ENCODE measurements around the gene FAM227A.
"Not testable (repeated sequence)": the region's sequence is repeated elsewhere in the genome, so short reads cannot be mapped to it uniquely, and the experiment has no call there.

FAM227A gene

DNA sequence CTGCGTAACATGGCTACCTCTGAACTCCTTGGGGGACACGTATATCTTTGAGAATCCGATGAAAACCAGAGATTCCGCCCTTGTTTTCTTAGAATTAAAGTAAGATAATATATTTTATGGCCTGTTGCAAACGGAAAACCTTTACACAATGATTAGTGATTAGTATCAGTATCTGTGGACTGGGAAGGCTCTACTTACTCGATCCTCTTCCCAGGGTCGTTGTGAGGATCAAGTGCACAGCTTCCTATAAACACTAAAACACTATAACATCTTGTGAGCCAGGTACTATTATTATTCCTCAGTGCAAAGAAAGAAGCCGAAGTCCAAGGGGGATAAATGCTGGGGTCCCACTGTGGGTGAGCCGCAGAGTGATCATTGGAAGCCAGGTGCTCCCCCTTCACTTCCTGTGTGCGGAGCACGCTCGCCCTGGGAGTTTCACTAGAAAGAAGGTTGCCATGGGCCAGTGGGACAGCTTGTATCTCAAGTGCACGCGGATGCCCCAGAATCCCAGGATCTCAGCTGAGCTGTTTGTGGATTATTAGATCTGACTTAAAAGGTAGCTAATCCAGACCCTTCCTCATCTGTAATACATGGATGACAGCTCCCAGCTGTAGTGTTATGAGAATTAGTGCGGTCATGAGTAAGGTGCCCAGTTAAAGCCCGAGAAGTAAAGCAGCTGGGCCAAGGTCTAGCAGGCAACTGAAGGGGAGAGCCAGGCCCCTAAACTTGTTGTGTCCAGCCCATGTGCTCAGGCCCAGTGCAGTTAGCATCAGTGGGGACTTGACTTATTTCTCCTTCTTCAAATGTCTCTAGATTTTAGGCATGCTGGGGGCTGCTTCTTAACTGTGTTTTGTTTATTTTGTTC, 1.1 kb upstream of the FAM227A start:
- no peak for DNase-seq

DNA sequence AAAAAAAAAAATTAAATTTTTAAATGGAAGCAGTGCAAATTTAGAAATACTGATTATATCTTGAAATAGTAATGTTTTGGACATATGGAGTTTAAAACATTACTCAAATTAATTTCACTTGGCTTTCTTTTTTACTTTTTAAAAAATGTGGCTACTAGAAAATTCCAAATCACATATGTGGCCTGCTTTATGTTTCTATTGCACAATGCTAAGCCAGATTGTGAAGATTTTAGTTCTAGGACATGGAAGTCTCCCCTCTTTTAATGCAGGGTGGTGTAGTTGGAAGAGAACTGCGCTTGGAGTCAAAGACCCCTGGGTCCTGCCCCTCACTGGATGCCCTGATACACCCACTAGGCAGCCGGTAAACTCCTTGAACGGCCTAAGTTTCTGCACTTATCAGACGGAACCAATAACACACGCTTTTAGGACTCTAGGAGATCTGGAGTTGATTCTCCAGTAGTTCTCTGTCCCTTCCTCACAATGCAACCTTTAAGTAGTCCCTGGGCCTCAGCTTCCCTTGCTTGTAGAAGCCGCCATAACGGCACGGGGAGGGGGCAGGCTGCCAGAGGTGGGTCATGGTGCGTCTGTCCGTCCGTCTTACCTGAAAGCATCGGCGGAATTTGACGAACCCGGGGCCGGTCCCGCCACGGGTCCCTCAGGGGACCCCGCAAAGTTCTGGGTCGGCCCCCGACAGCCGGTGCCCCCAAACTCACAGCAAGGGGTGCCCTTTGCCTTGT, 505 bp downstream of the FAM227A start:
- no peak for DNase-seq

DNA sequence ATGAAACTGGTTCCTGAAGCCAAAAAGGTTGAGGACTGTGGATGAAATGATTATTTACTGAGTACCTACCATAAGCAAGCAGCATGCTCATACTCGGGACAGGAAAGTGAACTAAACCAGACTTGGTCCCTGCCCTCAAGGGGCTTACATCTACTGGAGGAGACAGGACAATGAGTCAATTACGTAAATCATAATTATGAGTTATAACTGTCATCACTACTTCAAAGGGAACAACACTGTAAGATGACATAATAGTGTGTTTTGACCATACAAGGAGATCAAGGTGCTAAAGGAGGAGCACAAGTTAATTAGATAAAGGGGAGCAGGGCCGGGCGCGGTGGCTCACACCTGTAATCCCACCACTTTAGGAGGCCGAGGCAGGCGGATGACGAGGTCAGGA, 2.5 kb downstream of the FAM227A start:
- DNase-seq, result no peak

DNA sequence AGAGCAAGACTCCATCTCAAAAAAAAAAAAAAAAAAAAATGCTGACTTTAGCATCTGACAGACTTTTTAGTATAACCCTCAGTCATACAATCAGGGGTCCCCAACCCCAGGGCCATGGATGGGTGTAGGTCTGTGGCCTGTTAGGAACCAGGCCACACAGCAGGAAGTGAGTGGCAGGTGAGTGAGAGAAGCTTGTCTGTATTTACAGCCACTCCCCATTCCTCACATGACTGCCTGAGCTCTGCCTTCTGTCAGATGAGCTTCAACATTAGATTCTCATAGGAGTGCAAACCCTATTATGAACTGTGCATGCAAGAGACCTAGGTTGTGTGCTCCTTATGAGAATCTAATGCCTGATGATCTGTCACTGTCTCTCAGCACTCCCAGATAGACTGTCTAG, 3.3 kb downstream of the FAM227A start:
- DNase-seq, result no peak

DNA sequence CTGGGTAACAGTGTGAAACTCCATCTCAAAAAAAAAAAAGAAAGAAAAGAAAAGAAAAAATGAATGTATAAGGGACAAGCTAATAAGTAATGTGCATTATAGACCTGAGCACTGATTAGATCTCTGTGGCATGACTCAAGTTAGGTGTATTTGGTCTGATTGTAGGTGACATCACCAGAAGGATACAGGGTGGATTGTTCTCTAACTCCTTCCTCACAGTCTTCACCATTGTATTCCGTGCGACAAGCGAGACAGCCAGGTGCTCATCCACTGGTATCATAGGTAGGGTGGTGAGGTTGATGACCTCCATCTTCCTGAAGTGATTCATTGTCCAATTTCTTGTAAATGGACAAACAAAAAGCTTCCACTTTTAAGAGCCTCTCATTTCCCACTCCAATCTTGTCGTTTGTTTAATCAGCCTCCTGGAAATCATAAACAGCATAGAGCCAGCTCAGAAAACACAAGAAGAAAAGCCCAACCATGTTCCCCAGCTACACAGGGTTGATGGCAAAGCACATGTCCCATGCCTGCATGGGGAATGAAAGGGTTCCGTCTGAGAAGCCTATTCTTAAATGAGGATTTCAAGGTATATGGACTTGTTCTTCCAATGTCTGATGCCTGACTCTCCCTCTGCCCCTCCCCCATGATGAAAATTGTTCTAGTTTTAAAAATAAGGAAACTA, 6.2 kb downstream of the FAM227A start:
- no peak for DNase-seq

DNA sequence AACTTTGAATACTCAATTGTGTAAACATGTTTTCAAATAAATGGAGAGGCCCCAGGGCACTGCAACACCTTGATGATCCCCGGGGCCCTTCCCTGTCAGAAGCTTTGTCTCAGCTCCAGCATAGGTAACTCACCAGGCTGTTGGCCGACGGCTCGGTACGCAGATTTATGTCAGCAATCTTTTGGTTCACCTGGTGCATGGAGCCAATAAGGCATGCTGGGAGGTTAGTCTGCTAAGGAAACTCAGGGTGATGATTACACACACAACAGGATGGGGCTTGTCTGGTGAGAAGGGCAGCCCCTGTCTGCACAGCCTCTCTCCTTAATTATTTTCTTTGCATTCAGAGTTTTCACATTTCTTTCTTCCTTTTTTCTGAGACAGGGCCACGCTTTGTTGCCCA, 10.8 kb downstream of the FAM227A start:
- DNase-seq, result no peak

DNA sequence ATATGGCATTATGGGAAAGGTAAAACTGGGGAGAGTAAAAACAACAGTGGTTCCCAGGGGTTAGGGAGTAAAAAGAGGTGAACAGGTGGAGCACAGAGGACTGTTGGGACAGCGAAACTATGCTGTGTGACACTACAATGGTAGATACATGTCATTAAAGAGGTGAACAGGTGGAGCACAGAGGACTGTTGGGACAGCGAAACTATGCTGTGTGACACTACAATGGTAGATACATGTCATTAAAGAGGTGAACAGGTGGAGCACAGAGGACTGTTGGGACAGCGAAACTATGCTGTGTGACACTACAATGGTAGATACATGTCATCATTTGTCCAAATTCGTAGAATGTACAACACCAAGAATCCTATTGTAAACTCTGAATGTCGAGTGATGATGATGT, 11.9 kb downstream of the FAM227A start:
- not testable (repeated sequence) for DNase-seq

DNA sequence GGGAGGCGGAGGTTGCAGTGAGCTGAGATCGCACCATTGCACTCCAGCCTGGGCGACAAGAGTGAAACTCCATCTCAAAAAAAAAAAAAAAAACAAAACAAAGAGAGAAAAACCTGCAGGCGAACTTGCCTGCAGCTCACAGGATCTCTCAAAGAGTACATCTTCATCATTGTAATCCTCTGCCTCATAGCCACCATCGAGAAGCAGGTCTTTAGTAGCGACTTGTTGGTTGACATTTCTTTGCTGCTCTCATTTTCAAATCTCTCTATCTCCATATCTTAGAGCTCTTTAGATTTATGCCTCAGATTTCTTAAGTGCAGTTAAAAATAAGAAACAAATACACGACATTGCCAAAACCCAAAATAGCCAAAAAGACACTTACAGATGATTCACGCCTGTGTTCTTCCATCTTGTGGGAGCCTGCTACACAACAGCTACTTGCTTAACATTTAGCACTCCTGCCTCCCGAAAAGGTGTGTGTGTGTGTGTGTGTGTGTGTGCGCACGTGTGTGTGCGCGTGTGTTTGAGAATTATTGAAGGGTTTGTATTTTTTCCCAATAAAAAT, 14.6 kb downstream of the FAM227A start:
- no peak for DNase-seq

DNA sequence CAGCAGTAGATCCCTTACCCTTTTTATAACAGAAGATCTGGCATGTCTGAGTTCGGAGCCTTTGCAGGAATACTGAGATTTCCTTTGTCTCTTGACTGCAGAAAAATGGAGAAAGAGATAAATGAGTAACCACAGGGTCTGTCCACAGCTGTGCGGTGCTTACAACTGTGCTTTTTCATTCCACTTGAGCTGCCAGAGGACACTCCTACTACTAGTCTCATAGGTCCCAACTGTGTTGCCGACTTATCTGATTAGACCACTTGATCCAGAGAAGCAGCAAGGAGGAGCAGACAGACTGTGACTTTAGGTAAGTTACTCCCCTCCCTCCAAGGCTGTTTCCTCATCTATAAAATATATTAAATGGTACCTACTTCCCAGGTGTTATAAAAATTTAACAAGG, 17.5 kb downstream of the FAM227A start:
- no peak for DNase-seq

DNA sequence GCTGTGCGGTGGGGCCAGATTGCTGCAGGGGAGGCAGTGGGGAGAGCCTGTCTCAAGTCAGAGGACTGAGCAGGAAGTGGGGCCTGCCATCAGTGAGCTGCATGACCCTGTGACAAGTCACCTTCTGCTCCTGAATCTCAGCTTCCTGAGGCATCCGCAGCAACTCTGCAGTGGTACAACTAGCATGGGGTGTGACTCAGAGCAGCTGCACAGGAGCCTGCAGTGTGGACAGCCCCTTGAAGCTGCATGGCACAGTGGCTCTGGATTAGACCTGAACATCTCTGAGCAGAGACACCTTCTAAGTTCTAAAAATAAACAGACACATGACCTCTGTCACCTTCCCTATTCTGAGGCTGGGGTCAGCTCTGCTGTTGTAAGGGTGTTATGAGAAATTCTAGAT, 18.0 kb downstream of the FAM227A start:
- DNase-seq, result no peak

DNA sequence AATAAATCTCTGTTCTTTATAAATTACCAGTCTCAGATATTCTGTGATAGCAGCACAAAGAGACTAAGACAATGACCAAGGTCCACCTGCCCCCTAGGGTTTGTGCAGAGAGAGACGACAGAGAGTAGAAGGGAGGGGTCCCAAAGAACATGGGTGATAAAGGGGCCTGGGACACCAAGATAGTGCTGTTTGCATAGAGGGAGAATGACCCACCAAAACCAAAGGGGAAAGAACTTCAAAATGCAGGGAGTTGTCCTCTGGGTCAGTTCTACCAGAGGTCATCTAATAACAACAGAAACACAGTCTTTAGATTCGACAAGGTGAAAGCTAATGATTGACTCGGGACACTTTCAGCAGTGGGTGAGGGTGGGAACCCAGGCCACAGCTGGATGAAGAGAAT, 23.7 kb downstream of the FAM227A start:
- DNase-seq, result no peak

DNA sequence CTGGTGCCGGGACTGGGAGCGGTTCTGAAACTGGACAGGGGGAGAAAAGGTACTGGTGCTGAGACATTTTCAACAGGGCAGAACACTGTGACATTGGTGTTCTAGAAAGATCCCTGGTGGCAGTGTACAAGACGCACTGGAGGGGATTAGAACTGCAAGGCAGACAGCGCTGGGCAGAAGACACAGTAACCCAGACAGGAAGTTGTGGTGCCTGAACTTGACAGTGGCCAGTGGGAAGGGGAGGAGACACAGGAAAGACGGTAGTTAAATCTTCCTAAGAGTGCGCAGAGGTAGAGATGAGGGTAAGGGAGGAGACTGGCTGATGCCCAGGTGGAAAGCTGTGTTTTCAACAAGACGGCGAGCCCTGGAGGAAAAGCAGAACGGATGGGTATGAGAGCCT, 24.5 kb downstream of the FAM227A start:
- no peak for DNase-seq

DNA sequence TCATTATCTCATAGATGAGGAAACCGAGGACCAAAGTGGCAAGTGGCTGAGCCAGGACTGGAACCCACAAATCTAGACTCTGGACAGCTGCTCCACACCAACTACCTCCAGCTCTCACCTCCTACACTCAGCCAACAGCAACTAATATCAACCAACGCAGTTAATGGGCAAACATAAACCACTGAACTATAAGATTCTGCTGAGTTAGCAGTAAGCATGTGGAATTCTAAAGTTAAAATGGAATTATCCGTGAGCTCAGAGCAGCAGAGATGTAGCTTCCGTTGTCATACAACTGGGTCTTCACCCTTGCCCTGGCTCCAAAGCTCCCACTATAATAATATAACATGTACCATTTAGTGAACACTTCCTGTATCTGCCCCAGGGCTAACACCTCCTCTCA, 27.1 kb downstream of the FAM227A start:
- DNase-seq, result no peak

DNA sequence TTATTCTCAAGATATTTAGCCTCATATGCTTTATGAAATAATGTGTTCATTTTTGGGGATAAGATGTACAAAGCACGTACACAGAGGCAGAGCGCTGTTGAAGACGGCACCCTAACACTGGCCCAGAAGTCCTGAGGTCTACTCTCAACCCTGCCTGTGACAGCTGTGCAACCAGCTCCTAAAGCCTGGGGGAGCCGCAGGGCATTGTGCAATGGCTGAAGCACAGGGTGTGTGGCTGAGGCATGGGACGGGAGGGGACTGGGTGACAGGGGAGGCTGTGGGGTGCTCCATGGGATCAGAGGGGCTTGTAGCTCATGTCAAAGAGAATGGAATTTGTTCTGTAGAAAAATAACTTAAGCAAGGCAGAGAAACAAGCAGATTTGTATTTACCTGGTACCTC, 27.7 kb downstream of the FAM227A start:
- no peak for DNase-seq

DNA sequence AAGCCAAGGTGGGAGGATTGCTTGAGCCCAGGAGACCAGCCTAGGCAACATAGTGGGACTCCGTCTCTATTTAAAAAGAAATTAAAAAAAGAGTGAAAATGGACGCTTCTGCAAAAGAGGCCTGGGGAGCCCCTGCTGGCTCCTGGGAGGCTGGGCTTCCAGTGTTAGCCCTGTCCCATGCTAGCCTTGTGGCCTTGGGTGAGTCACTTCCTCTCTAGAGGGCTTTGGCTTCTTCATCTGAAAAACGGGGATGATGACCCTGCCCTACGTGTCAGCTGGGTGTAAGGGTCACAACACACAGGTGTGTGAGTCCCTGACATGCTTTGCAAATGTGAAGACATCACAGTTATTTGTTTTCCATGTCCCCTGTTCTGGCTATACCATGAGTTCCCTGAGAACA, 32.8 kb downstream of the FAM227A start:
- DNase-seq, result no peak

DNA sequence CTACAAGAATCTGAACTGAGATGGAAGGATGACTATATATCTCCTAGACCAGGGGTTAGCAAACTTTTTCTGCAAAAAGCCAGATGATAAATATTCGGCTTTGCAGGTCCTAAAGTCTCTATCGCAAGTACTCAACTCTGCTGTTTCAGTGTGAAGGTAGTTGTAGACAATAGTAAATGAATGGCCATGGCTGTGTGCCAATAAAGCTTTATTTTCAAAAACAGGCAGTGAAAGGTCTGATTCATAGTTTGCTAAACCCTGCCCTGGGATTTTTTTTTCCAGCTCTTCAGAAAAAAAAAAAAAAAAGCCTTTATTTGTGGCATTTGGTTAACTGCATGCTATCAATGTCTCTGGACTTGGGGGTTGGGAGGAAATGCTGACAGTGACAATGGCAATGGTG, 37.5 kb downstream of the FAM227A start:
- no peak for DNase-seq

DNA sequence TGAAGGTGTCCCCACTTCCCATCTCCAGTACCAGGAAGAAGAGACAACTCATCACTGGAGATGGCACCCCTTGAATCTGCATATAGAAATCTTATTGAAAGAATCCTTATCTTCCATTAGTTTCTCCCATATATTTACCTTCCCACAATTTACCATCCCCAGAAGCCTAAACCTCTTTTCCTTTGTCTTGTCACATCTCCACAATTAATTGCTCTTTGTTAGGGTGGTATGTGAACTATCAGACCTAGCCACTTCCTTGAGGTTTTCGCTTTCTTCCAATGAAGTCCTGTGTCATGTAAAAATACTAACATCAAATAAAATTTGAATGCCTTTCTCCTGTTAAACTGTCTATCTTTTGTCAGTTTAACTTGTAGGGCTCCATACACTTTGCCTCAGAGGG, 37.9 kb downstream of the FAM227A start:
- no peak for DNase-seq

DNA sequence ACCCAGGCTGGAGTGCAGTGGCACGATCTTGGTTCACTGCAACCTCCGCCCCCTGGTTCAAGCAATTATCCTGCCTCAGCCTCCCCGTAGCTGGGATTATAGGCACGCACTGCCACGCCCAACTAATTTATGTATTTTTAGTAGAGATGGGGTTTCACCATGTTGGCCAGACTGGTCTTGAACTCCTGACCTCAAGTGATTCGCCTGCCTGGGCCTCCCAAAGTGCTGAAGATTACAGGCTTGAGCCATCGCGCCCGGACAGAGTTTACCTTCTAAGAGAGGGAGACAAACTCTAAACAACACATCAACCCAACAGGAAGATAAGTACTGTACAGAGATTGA, 41.2 kb downstream of the FAM227A start:
- not testable (repeated sequence) for DNase-seq

DNA sequence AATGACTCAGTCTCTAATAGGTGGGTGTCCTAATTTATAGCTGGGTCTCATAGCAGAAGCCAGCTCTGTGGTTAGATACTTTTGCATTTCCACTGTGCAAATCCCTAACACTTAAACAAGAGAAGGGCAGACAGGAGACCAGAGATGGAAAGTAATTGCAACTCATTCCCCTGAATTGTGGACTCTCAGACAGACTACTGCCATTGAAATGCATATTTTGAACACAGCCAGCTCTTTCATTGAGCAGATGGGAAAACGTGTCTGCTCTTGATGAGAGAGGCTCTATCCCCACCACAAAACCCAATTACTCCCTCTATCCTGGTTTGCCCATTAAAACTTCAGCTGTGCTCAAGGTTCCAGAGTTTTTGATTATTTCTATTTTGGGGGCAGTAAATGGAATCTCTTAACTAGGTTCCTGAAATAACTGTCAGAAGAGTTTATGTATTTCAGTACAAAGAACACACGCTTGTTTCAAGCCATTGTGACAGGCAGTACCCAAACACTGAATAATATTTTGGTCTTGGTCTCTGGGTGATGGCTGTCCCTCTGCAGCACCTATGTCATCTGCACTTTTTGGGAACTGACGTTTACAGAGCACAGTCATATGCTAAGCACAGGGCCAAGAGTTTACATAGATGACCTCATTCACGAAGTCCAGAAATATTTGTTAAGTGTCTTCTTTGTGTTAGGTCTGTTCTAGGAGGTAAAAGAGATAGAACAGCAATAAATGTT, 41.7 kb downstream of the FAM227A start:
- no peak for DNase-seq

DNA sequence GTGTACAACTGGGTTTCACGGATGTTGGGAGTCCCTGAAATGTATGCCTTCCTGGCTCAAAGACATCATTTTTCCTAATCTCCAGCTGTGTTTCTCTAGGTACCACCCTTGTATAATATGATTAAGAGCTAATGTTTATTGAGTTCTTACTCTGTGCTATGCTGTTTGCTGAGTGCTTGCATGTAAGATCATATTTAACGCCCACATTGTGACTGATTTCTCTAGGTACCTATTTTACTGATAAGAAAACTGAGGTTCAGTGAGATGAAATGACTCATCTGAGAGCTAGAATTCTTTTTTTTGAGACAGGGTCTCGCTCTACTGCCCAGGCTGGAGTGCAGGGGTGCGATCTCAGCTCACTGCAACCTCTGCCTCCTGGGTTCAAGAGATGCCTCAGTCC, 42.6 kb downstream of the FAM227A start:
- no peak for DNase-seq

DNA sequence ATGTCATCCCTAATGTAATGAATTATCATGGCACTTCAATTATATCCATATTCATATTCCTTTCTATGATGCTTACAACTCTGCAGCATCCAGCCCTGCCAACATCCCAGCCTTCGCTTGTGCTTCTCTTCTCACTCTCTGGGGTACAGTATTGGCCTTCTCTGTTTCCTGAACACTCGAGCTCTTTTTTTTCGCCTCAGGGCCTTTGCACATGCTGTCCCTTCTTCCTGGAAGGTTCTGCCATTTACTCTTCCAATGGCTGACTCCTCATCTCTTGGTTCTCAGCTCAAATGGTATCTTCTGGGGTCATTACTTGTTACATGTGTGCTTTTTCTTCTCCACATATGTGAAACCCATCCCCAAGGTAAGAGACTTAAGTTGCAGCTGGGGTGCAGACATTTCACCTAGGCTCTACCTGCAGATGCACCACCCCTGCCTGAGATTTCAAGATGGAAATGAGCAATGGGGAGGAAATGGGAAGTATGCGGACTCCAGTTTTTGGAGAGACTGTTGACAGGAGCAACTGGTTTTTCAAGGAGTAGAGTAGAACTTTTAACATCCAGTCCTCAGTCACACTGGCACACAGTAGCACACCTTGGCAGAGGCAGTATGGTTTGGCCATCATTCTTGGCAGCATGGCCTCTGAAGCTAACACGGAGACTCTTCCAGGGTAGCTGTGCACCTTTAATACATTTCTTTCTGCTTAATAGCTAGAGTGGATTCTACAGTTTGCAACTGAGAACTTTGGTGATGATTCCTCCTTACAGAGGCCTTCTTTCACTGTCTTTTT, 43.8 kb downstream of the FAM227A start:
- no peak for DNase-seq

DNA sequence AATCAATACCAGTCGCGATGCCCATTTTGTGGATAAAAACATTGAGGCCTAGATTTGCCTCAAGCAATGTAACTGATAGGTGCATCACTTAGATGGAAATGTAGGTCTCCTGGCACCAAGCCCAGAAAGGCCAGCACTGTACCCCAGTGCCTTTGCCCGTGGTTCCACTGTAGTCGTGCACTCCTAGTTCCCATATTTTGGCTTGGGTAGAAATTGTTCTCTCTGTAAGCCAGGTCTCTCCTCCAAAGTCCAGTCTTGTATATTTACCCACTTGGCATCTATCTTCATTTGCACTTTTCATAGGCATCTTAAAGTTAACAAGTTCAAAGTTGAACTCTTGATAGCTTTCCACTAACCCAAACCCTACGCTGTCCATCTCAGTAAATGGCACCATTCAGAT, 44.6 kb downstream of the FAM227A start:
- DNase-seq, result no peak

Data from NK-92 treated with Interleukin-12 subunit alpha and Interleukin-12 subunit beta, amount 100 ng/mL, for 24 hours (cell line).